HepG2 (cell line): ENCODE measurements around the gene HSPB7. TPM values are rescaled to one million over a fixed set of nuclear protein-coding genes. Genes with fewer than 3 reads are reported as not detected.
A peak's percentile ranks its signal among the peaks of the same experiment; 100 is the strongest.

Experiments
- ATAC-seq: fragments of 200-7000 bp; cut with Tn5 transposase; 3 replicates; pipeline ENCODE4 v1.9.1; 2020; ENCODE audit warnings: mild to moderate bottlenecking, moderate library complexity
- BruUV-seq: library from RNA; stranded (reverse); fragments of 400-500 nt; replicated peaks from 2 replicates; lab custom pipeline; 2021; lab: Mats Ljungman, UMichigan
- CTCF ChIA-PET: fragments of 300-600 bp; formaldehyde crosslinking; extraction: SDS; loops from one replicate; lab custom pipeline; 2021; ENCODE audit warnings: low total read pairs, inconsistent platforms, low intra/inter-chr PET ratio; lab: Yijun Ruan, JAX
- POLR2A ChIA-PET: fragments of 350-600 bp; sonication (Branson Sonifier 250); formaldehyde crosslinking; loops from one replicate; lab custom pipeline; 2020; ENCODE audit warnings: antibody characterized with exemption, inconsistent platforms; lab: Yijun Ruan, JAX
- DNase-seq: peaks from one replicate; pipeline ENCODE4 v3.0.0-alpha.2; 2015; ENCODE audit warnings: low spot score
- FAIRE-seq: peaks from 3 replicates; lab custom pipeline; 2011; peaks lifted over from hg19 to GRCh38; lab: Jason Lieb, UNC
- H2AFZ ChIP-seq: one replicate; pipeline ENCODE4 v1.6.1; 2011; ENCODE audit warnings: low read length, inconsistent platforms
- H3K27ac ChIP-seq: fragments of 300-600 bp; 3 replicates; pipeline ENCODE4 v1.8.0; 2011; ENCODE audit warnings: mixed run types, mild to moderate bottlenecking, mixed read lengths, low read length, inconsistent platforms; ENCODE audit not compliant: insufficient read depth; ENCODE audit errors: extremely low read length
- H3K27me3 ChIP-seq, 2 experiments: fragments of 200-600 bp in 1 of 2; 2 replicates in 1 of 2; 3 replicates in 1 of 2; pipeline versions ENCODE4 v1.6.0 to v1.8.0; 2011; ENCODE audit warnings: low read length in 2 of 2, mild to moderate bottlenecking in 2 of 2, moderate library complexity in 2 of 2, inconsistent platforms in 1 of 2; ENCODE audit not compliant: insufficient read depth in 2 of 2, control insufficient read depth in 1 of 2
- H3K36me3 ChIP-seq, 2 experiments: fragments of 200-600 bp in 1 of 2; replicated peaks in 1 of 2; 2 replicates in 1 of 2; 3 replicates in 1 of 2; pipeline versions ENCODE4 v1.5.1 to v1.8.0; 2011; ENCODE audit warnings: low read length in 2 of 2, inconsistent platforms in 1 of 2; ENCODE audit not compliant: insufficient read depth in 2 of 2, control insufficient read depth in 1 of 2
- H3K4me1 ChIP-seq: 2 replicates; pipeline ENCODE4 v1.5.1; 2012; ENCODE audit warnings: low read length, inconsistent platforms; ENCODE audit not compliant: insufficient read depth
- H3K4me2 ChIP-seq: 2 replicates; pipeline ENCODE4 v1.6.0; 2011; ENCODE audit warnings: low read depth, low read length, inconsistent platforms
- H3K4me3 ChIP-seq, 3 experiments: fragments of 200-600 bp in 1 of 3; sonication (generic), shearing (Covaris generic) in 1 of 3; replicated peaks in 1 of 3; 2 replicates each; pipeline ENCODE4 v1.5.1; 2011 to 2016; ENCODE audit warnings: low read length in 3 of 3, inconsistent platforms in 2 of 3, low read depth in 2 of 3, mild to moderate bottlenecking in 2 of 3, control low read depth in 1 of 3, mixed read lengths in 1 of 3; ENCODE audit not compliant: insufficient read depth in 1 of 3
- H3K79me2 ChIP-seq: one replicate; pipeline ENCODE4 v1.6.1; 2011; ENCODE audit warnings: low read length, inconsistent platforms; ENCODE audit not compliant: insufficient read depth
- H3K9ac ChIP-seq: 2 replicates; pipeline ENCODE4 v1.6.0; 2011; ENCODE audit warnings: mild to moderate bottlenecking, low read depth, low read length, inconsistent platforms; ENCODE audit not compliant: insufficient read depth
- H3K9me3 ChIP-seq: 2 replicates; pipeline ENCODE4 v1.5.1; 2012; ENCODE audit warnings: mild to moderate bottlenecking, low read length
- H4K20me1 ChIP-seq: 2 replicates; pipeline ENCODE4 v1.6.0; 2011; ENCODE audit warnings: inconsistent platforms, mild to moderate bottlenecking, low read length, moderate library complexity; ENCODE audit not compliant: insufficient read depth
- ELF4 ChIP-seq: sonication (generic); formaldehyde crosslinking; IDR thresholded peaks from 2 replicates; pipeline ENCODE4 v1.5.0; 2020; ENCODE audit warnings: missing genetic modification reagents, mild to moderate bottlenecking, moderate library complexity, borderline replicate concordance
- HOXA3 ChIP-seq: sonication (generic); formaldehyde crosslinking; IDR thresholded peaks from 2 replicates; pipeline ENCODE4 v1.5.0; 2020; ENCODE audit warnings: missing genetic modification reagents
- MAZ ChIP-seq, 2 experiments: sonication (generic) in 1 of 2; formaldehyde crosslinking in 1 of 2; IDR thresholded peaks; 2 replicates each; pipeline versions ENCODE4 v1.5.0 to v1.6.1; 2012 to 2020; ENCODE audit warnings: low read depth in 2 of 2, mild to moderate bottlenecking in 2 of 2, borderline replicate concordance in 1 of 2, improper control_type of control experiment in 1 of 2, low read length in 1 of 2, missing genetic modification reagents in 1 of 2, moderate library complexity in 1 of 2
- NFKBIZ ChIP-seq: IDR thresholded peaks from 2 replicates; pipeline ENCODE4 v1.6.1; 2018; ENCODE audit warnings: missing genetic modification reagents, missing compliant biosample characterization
- POGZ ChIP-seq: sonication (generic); formaldehyde crosslinking; IDR thresholded peaks from 2 replicates; pipeline ENCODE4 v1.4.0; 2020; ENCODE audit warnings: mild to moderate bottlenecking, missing genetic modification reagents
- RARA ChIP-seq: IDR thresholded peaks from 2 replicates; pipeline ENCODE4 v1.6.1; 2016; ENCODE audit warnings: missing genetic modification reagents, missing compliant biosample characterization
- RFXANK ChIP-seq: IDR thresholded peaks from 2 replicates; pipeline ENCODE4 v1.6.1; 2016
- SAP130 ChIP-seq: IDR thresholded peaks from 2 replicates; pipeline ENCODE4 v1.6.1; 2016; ENCODE audit warnings: low read depth
- SP5 ChIP-seq: IDR thresholded peaks from 2 replicates; pipeline ENCODE4 v1.6.1; 2016; ENCODE audit warnings: low read depth, borderline replicate concordance
- SRSF1 ChIP-seq: fragments of 200-400 bp; formaldehyde crosslinking; optimal IDR thresholded peaks from 2 replicates; pipeline ENCODE3; 2017; ENCODE audit warnings: mild to moderate bottlenecking, low read depth, low read length, moderate library complexity
- TBX2 ChIP-seq: sonication (generic); formaldehyde crosslinking; IDR thresholded peaks from 2 replicates; pipeline ENCODE4 v1.5.0; 2020; ENCODE audit warnings: missing genetic modification reagents, mild to moderate bottlenecking, borderline replicate concordance
- TCF12 ChIP-seq, 2 experiments: fragments of 450-650 bp in 1 of 2; sonication (generic) in 1 of 2; formaldehyde crosslinking in 1 of 2; IDR thresholded peaks; 2 replicates each; pipeline versions ENCODE4 v1.6.1 to v1.8.0; 2017 to 2022; ENCODE audit warnings: antibody characterized with exemption in 1 of 2, mild to moderate bottlenecking in 1 of 2, missing genetic modification reagents in 1 of 2, moderate library complexity in 1 of 2
- YEATS4 ChIP-seq: sonication (generic); formaldehyde crosslinking; IDR thresholded peaks from 2 replicates; pipeline ENCODE4 v1.4.0; 2020; ENCODE audit warnings: missing genetic modification reagents, borderline replicate concordance
- ZFP91 ChIP-seq: sonication (generic); formaldehyde crosslinking; IDR thresholded peaks from 2 replicates; pipeline ENCODE4 v1.9.0; 2022; ENCODE audit warnings: missing genetic modification reagents, mild to moderate bottlenecking, borderline replicate concordance
- ZMYM3 ChIP-seq: sonication (generic); formaldehyde crosslinking; IDR thresholded peaks from 2 replicates; pipeline ENCODE4 v1.5.1; 2020; ENCODE audit warnings: mild to moderate bottlenecking, missing genetic modification reagents
- ZNF496 ChIP-seq: sonication (generic); formaldehyde crosslinking; IDR thresholded peaks from 2 replicates; pipeline ENCODE4 v1.8.1; 2023; ENCODE audit warnings: mild to moderate bottlenecking, moderate library complexity, missing genetic modification reagents; ENCODE audit not compliant: insufficient replicate concordance
- ZNF605 ChIP-seq: sonication (generic); formaldehyde crosslinking; IDR thresholded peaks from 2 replicates; pipeline ENCODE4 v1.8.0; 2022; ENCODE audit warnings: mild to moderate bottlenecking, missing genetic modification reagents
- ZNF691 ChIP-seq: sonication (generic); formaldehyde crosslinking; IDR thresholded peaks from 2 replicates; pipeline ENCODE4 v1.4.0; 2020; ENCODE audit warnings: missing genetic modification reagents, low read depth, mild to moderate bottlenecking, borderline replicate concordance
- ZNF747 ChIP-seq: sonication (generic); formaldehyde crosslinking; IDR thresholded peaks from 2 replicates; pipeline ENCODE4 v1.8.1; 2023; ENCODE audit warnings: missing genetic modification reagents, mild to moderate bottlenecking, borderline replicate concordance
- ZNF768 ChIP-seq: sonication (generic); formaldehyde crosslinking; IDR thresholded peaks from 2 replicates; pipeline ENCODE4 v1.4.0; 2020; ENCODE audit warnings: missing genetic modification reagents
- ZNF777 ChIP-seq: sonication (generic); formaldehyde crosslinking; IDR thresholded peaks from 2 replicates; pipeline ENCODE4 v1.4.0; 2020; ENCODE audit warnings: missing genetic modification reagents
- WGBS: methylation state at CpG from one replicate; pipeline ENCODE4 v1.1.6; 2017; ENCODE audit warnings: low lambda C conversion rate; 5-methylcytosine and 5-hydroxymethylcytosine counted together
- in situ Hi-C: cut with HindIII; loops from 2 replicates; pipeline ENCODE4 v1.10.0; 2017; ENCODE audit warnings: low pct_unique_long_range_greater_than_20kb; ENCODE audit not compliant: extremely low pct_ligation_motif_present
- intact Hi-C: fragments of 100-400 bp; cut with micrococcal nuclease; formaldehyde crosslinking; loops from one replicate; pipeline ENCODE4 v1.10.0; 2022; ENCODE audit not compliant: unreplicated experiment
- polyA plus RNA-seq, 8 experiments: library from polyadenylated mRNA; depleted of rRNA in 3 of 8; stranded (reverse) in 7 of 8; unstranded in 1 of 8; fragments of >200 nt; fragmentation: Illumina TruSeq in 4 of 8; extraction: Trizol in 4 of 8; gene quantifications; 2 replicates each; pipeline versions ENCODE4 v1.2.1 to v1.2.3, GENCODE V29; 2011 to 2016; ENCODE audit warnings: low read depth in 4 of 8, missing spikeins in 1 of 8, mixed read lengths in 1 of 8; ENCODE audit not compliant: insufficient read depth in 1 of 8
- total RNA-seq, 5 experiments: library from RNA; depleted of rRNA; stranded (reverse); fragments of >200 nt; fragmentation: Illumina TruSeq; extraction: Trizol; gene quantifications; 2 replicates each; pipeline ENCODE4 v1.2.3, GENCODE V29; 2016; ENCODE audit warnings: low read depth in 1 of 5

HSPB7 gene
- total and polyA plus RNA-seq, 2 of the 13 experiments (the other 11 are each of a cell fraction or from before 2014, with no cell fraction given) = 0.20 TPM; not detected in 1

- DNase-seq = peak; percentile 60
- POLR2A ChIA-PET = interaction anchor here (1.0 kb wide), 1 partner anchor 213 kb away, joined by 3 read pairs; no protein-coding TSS in a partner anchor
- H3K27me3 ChIP-seq = peaks cover 5 to 50% of the 10 kb centered on the region in 2 experiments; a peak in 3 of 5 replicates
- BruUV-seq = no TSS peak
- 14% methylated on average over 10 of the region's 28 CpGs for WGBS
- H3K79me2 ChIP-seq = no peaks in the 10 kb centered on the region
- H2AFZ ChIP-seq = no peak overlapping the region
- intact Hi-C loops (no loop called here), in situ Hi-C loops (loop anchor here (5.0 kb wide), 1 partner anchor 34 kb away; no protein-coding TSS in a partner anchor)
- CTCF ChIA-PET = no interaction called here
- no peaks in the 10 kb centered on the region for H3K9me3 ChIP-seq
- peaks cover 13% of the 10 kb centered on the region; the same call in 1 of the 2 replicates for H4K20me1 ChIP-seq
- peak; percentile 30 for ATAC-seq
- peaks cover 67% of the 10 kb centered on the region for H3K4me1 ChIP-seq
- FAIRE-seq = no peak
- peak overlapping the region; percentile 71 for H3K4me2 ChIP-seq
- no peaks in the 10 kb centered on the region for H3K36me3 ChIP-seq
- peak overlapping the region; percentile 7 for H3K27ac ChIP-seq
- H3K9ac ChIP-seq = peak overlapping the region; percentile 53
- H3K4me3 ChIP-seq = peak overlapping the region; percentile 56 to 63 (median 60)
- TF ChIP-seq ELF4 = 0 out of 2 replicates have a peak, but pooled peaks have one; percentile 35
- TF ChIP-seq ZNF691 (CRISPR knock-in tag) = no peak
- TF ChIP-seq ZFP91 (CRISPR knock-in tag) = 0 out of 2 replicates have a peak, but pooled peaks have one; percentile 4
- 0 out of 2 replicates have a peak, but pooled peaks have one; percentile 27 for TF ChIP-seq ZNF605 (CRISPR knock-in tag)
- TF ChIP-seq ZNF777 (CRISPR knock-in tag) = 0 out of 2 replicates have a peak, but pooled peaks have one; percentile 1
- TF ChIP-seq MAZ (IDR thresholded peaks at IDR 0.05; ENCODE audit: borderline replicate concordance, low read depth, low read length) = peak; percentile 29; the same call in 1 of the 2 replicates
- peak; percentile 60; the same call in 1 of the 2 replicates for TF ChIP-seq MAZ (CRISPR knock-in tag; IDR thresholded peaks at IDR 0.05; ENCODE audit: low read depth)
- no peak for TF ChIP-seq ZNF496 (CRISPR knock-in tag)
- peak; percentile 3; the same call in 1 of the 2 replicates for TF ChIP-seq SP5 (CRISPR knock-in tag)
- peak; percentile 33; the same call in 1 of the 2 replicates for TF ChIP-seq ZNF747
- TF ChIP-seq RFXANK (CRISPR knock-in tag) = no peak
- peak; percentile 42; the same call in 1 of the 2 replicates for TF ChIP-seq TBX2
- TF ChIP-seq SRSF1 = peak; percentile 26
- peak; percentile 27 for TF ChIP-seq SAP130 (CRISPR knock-in tag)
- 0 out of 2 replicates have a peak, but pooled peaks have one; percentile 9 for TF ChIP-seq HOXA3 (CRISPR knock-in tag)
- no peak for TF ChIP-seq TCF12 (IDR thresholded peaks at IDR 0.05)
- no peak for TF ChIP-seq TCF12 (CRISPR knock-in tag; IDR thresholded peaks at IDR 0.05)
- 0 out of 2 replicates have a peak, but pooled peaks have one; percentile 5 for TF ChIP-seq POGZ
- peak; percentile 98 for TF ChIP-seq ZNF768 (CRISPR knock-in tag)
- peak; percentile 25; the same call in 1 of the 2 replicates for TF ChIP-seq RARA (CRISPR knock-in tag)
- 0 out of 2 replicates have a peak, but pooled peaks have one; percentile 10 for TF ChIP-seq NFKBIZ (CRISPR knock-in tag)
- TF ChIP-seq YEATS4 (CRISPR knock-in tag) = 0 out of 2 replicates have a peak, but pooled peaks have one; percentile 12
- peak; percentile 91 for TF ChIP-seq ZMYM3
Measured at GRCh38 chr1:16013220-16013907, 4.5 kb downstream of the HSPB7 start.
